Suprapubic skin (tissue), 3 donors: ENCODE data around the gene OR2B6.

ENCODE experiments used
- POLR2A ChIP-seq, 2 donors: fragments of 450-650 bp; IDR thresholded peaks; one replicate each; pipeline ENCODE4 v1.6.1; 2017; ENCODE audit warnings: antibody characterized with exemption in 2 of 2, mild to moderate bottlenecking in 2 of 2, moderate library complexity in 2 of 2
- TF ChIP-seq, protein P1 (sequence below), 2 donors: fragments of 200-600 bp in 1 of 2; fragments of 450-650 bp in 1 of 2; sonication (generic) in 1 of 2; IDR thresholded peaks; one replicate each; pipeline ENCODE4 v1.5.1; 2016 to 2019; ENCODE audit warnings: antibody characterized with exemption in 2 of 2, mild to moderate bottlenecking in 1 of 2, moderate library complexity in 1 of 2

DNA sequence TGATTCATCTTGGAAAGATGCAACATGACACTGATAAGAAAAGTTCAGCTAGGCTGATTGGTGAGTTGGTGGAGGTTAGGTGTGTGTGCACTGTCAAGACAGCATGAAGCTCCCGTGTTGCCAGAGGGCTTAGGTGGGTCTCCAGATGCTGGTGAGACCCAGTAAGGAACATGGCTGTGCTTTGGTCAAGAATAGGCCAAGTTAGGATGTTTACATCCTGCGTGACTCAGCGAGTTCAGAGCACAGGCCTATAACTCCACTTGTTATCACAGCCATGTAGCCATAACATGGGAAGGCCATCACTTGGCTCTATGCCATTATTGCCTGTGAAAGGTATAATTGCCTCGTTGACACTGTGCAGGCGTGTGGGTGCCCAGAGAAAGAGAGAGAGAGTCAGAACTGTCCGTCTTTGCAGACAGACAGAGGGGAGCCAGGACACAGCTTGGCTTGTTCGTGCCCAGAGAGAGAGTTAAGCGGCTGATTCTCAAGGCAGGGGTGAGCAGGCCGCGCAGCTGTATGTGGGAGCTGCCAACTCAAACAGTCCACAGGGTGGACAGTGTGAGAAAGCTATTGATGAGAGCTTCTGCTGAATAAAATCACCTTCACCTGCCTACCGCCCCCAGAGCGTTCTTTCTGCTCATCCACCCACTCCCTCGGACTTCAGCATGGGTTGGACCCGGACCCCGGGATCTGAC, 43.5 kb downstream of the OR2B6 start:
- TF ChIP-seq, protein P1, sequence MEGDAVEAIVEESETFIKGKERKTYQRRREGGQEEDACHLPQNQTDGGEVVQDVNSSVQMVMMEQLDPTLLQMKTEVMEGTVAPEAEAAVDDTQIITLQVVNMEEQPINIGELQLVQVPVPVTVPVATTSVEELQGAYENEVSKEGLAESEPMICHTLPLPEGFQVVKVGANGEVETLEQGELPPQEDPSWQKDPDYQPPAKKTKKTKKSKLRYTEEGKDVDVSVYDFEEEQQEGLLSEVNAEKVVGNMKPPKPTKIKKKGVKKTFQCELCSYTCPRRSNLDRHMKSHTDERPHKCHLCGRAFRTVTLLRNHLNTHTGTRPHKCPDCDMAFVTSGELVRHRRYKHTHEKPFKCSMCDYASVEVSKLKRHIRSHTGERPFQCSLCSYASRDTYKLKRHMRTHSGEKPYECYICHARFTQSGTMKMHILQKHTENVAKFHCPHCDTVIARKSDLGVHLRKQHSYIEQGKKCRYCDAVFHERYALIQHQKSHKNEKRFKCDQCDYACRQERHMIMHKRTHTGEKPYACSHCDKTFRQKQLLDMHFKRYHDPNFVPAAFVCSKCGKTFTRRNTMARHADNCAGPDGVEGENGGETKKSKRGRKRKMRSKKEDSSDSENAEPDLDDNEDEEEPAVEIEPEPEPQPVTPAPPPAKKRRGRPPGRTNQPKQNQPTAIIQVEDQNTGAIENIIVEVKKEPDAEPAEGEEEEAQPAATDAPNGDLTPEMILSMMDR (IDR thresholded peaks at IDR 0.05), result no peak
- no peak for TF ChIP-seq POLR2A (IDR thresholded peaks at IDR 0.05)
